CD14-positive monocyte (primary cell): ENCODE results near the gene ABCA10. TPM values are rescaled to one million over a fixed set of nuclear protein-coding genes. Genes with fewer than 3 reads are reported as not detected.
"Not testable (repeated sequence)": the region's sequence is repeated elsewhere in the genome, so short reads cannot be mapped to it uniquely, and the experiment has no call there.

ENCODE experiments used
- DNase-seq, 3 donors: peaks; one replicate each; pipeline ENCODE4 v3.0.0-alpha.2; 2011 to 2022
- H2AFZ ChIP-seq: 2 replicates; pipeline ENCODE4 v1.6.0; 2012; ENCODE audit warnings: mild to moderate bottlenecking, low read depth, low read length, inconsistent platforms; ENCODE audit not compliant: insufficient read depth, poor library complexity, severe bottlenecking
- H3K27ac ChIP-seq, 2 donors: 1 replicate in 1 of 2; 2 replicates in 1 of 2; pipeline ENCODE4 v1.5.1; 2012 to 2013; ENCODE audit warnings: low read length in 2 of 2, control low read depth in 1 of 2, inconsistent platforms in 1 of 2, low read depth in 1 of 2, mild to moderate bottlenecking in 1 of 2
- H3K27me3 ChIP-seq, 2 donors: one replicate each; pipeline versions ENCODE4 v1.6.0 to v1.6.1; 2011 to 2013; ENCODE audit warnings: low read length in 2 of 2; ENCODE audit not compliant: control insufficient read depth in 2 of 2, insufficient read depth in 2 of 2
- H3K36me3 ChIP-seq, 2 donors: replicated peaks in 1 of 2; 1 replicate in 1 of 2; 2 replicates in 1 of 2; pipeline versions ENCODE4 v1.5.1 to v1.6.1; 2012 to 2013; ENCODE audit warnings: low read length in 2 of 2, control low read depth in 1 of 2, inconsistent platforms in 1 of 2, mild to moderate bottlenecking in 1 of 2; ENCODE audit not compliant: insufficient read depth in 2 of 2, control insufficient read depth in 1 of 2
- H3K4me1 ChIP-seq, 2 donors: 1 replicate in 1 of 2; 2 replicates in 1 of 2; pipeline versions ENCODE4 v1.5.1 to v1.6.1; 2012 to 2013; ENCODE audit warnings: low read length in 2 of 2, control low read depth in 1 of 2, inconsistent platforms in 1 of 2, mild to moderate bottlenecking in 1 of 2, moderate library complexity in 1 of 2; ENCODE audit not compliant: insufficient read depth in 2 of 2, control insufficient read depth in 1 of 2
- H3K4me2 ChIP-seq: replicated peaks from 2 replicates; pipeline ENCODE3; 2012; ENCODE audit warnings: low read length, moderate library complexity, mild to moderate bottlenecking; ENCODE audit not compliant: poor library complexity, severe bottlenecking; ENCODE audit errors: extremely low read depth
- H3K4me3 ChIP-seq, 3 experiments: fragments of 200-600 bp in 1 of 3; sonication (generic) in 1 of 3; replicated peaks in 1 of 3; 1 replicate in 2 of 3; 2 replicates in 1 of 3; pipeline ENCODE4 v1.5.1; 2011 to 2013; ENCODE audit warnings: low read length in 3 of 3, mild to moderate bottlenecking in 3 of 3, control low read depth in 2 of 3, low read depth in 2 of 3, inconsistent platforms in 1 of 3, moderate library complexity in 1 of 3
- H3K79me2 ChIP-seq: 2 replicates; pipeline ENCODE4 v1.6.0; 2012; ENCODE audit warnings: mild to moderate bottlenecking, control low read depth, inconsistent platforms, low read length, moderate library complexity; ENCODE audit not compliant: insufficient read depth
- H3K9ac ChIP-seq: 2 replicates; pipeline ENCODE4 v1.6.0; 2017; ENCODE audit warnings: low read length, mild to moderate bottlenecking; ENCODE audit not compliant: insufficient read depth, poor library complexity, severe bottlenecking
- H3K9me3 ChIP-seq, 2 donors: replicated peaks in 1 of 2; 1 replicate in 1 of 2; 2 replicates in 1 of 2; pipeline versions ENCODE4 v1.5.1 to v1.6.1; 2012 to 2013; ENCODE audit warnings: low read length in 2 of 2, control low read depth in 1 of 2; ENCODE audit not compliant: control insufficient read depth in 1 of 2, insufficient read depth in 1 of 2
- H4K20me1 ChIP-seq: 2 replicates; pipeline ENCODE4 v1.6.0; 2012; ENCODE audit warnings: mild to moderate bottlenecking, low read length, control low read depth, moderate library complexity; ENCODE audit not compliant: insufficient read depth
- H3K27ac Mint-ChIP-seq, 7 donors: one replicate each; pipeline ENCODE4 v1.8.0; 2020; ENCODE audit warnings: mild to moderate bottlenecking in 7 of 7, mixed read lengths in 7 of 7, moderate library complexity in 6 of 7, inconsistent platforms in 2 of 7
- H3K27me3 Mint-ChIP-seq, 3 donors: one replicate each; pipeline ENCODE4 v1.8.0; 2021 to 2022; ENCODE audit warnings: low read depth in 3 of 3, mild to moderate bottlenecking in 3 of 3, mixed read lengths in 3 of 3, moderate library complexity in 3 of 3, inconsistent platforms in 1 of 3
- H3K36me3 Mint-ChIP-seq, 2 donors: one replicate each; pipeline ENCODE4 v1.8.0; 2020; ENCODE audit warnings: mixed read lengths in 2 of 2, inconsistent platforms in 1 of 2, mild to moderate bottlenecking in 1 of 2
- H3K4me1 Mint-ChIP-seq: one replicate; pipeline ENCODE4 v1.8.0; 2020; ENCODE audit warnings: mild to moderate bottlenecking, mixed read lengths
- H3K4me3 Mint-ChIP-seq, 2 donors: one replicate each; pipeline ENCODE4 v1.8.0; 2020; ENCODE audit warnings: mild to moderate bottlenecking in 2 of 2, mixed read lengths in 2 of 2, moderate library complexity in 1 of 2
- H3K9me3 Mint-ChIP-seq, 7 donors: one replicate each; pipeline ENCODE4 v1.8.0; 2020 to 2022; ENCODE audit warnings: mixed read lengths in 7 of 7, mild to moderate bottlenecking in 6 of 7, moderate library complexity in 6 of 7, inconsistent platforms in 2 of 7
- WGBS: methylation state at CpG from one replicate; pipeline ENCODE4 v1.1.5; 2013; ENCODE audit warnings: missing lambda C conversion rate; ENCODE audit not compliant: insufficient coverage; 5-methylcytosine and 5-hydroxymethylcytosine counted together
- intact Hi-C, 2 donors: fragments of 100-400 bp; cut with micrococcal nuclease; formaldehyde crosslinking; loops; one replicate each; pipeline versions ENCODE4 v1.15.0 to v1.15.1; 2023
- polyA minus RNA-seq: library from RNA; depleted of rRNA, polyadenylated mRNA; stranded (reverse); fragments of >200 nt; gene quantifications from 2 replicates; pipeline ENCODE4 v1.2.3, GENCODE V29; 2012
- polyA plus RNA-seq, 3 donors: library from polyadenylated mRNA; depleted of rRNA in 1 of 3; unstranded in 2 of 3; stranded (reverse) in 1 of 3; fragments of 300-500 nt in 2 of 3; fragments of >200 nt in 1 of 3; fragmentation: Illumina TruSeq in 2 of 3; gene quantifications; 1 replicate in 2 of 3; 2 replicates in 1 of 3; pipeline ENCODE4 v1.2.3, GENCODE V29; 2012 to 2021
- total RNA-seq, 12 experiments: library from RNA in 1 of 12; stranded (reverse) in 1 of 12; fragments of 120-200 nt in 1 of 12; gene quantifications; one replicate each; pipeline ENCODE4 v1.2.4 and lab custom pipeline; 2013 to 2026; ENCODE audit warnings: mixed read lengths in 6 of 12, inconsistent platforms in 1 of 12
- TF ChIP-seq, protein P1 (sequence below): fragments of 200-600 bp; IDR thresholded peaks from one replicate; pipeline ENCODE4 v1.8.0; 2022; ENCODE audit warnings: antibody characterized with exemption, mild to moderate bottlenecking

The ABCA10 gene, protein sequence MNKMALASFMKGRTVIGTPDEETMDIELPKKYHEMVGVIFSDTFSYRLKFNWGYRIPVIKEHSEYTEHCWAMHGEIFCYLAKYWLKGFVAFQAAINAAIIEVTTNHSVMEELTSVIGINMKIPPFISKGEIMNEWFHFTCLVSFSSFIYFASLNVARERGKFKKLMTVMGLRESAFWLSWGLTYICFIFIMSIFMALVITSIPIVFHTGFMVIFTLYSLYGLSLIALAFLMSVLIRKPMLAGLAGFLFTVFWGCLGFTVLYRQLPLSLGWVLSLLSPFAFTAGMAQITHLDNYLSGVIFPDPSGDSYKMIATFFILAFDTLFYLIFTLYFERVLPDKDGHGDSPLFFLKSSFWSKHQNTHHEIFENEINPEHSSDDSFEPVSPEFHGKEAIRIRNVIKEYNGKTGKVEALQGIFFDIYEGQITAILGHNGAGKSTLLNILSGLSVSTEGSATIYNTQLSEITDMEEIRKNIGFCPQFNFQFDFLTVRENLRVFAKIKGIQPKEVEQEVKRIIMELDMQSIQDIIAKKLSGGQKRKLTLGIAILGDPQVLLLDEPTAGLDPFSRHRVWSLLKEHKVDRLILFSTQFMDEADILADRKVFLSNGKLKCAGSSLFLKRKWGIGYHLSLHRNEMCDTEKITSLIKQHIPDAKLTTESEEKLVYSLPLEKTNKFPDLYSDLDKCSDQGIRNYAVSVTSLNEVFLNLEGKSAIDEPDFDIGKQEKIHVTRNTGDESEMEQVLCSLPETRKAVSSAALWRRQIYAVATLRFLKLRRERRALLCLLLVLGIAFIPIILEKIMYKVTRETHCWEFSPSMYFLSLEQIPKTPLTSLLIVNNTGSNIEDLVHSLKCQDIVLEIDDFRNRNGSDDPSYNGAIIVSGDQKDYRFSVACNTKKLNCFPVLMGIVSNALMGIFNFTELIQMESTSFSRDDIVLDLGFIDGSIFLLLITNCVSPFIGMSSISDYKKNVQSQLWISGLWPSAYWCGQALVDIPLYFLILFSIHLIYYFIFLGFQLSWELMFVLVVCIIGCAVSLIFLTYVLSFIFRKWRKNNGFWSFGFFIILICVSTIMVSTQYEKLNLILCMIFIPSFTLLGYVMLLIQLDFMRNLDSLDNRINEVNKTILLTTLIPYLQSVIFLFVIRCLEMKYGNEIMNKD (N-terminal part only)
- 0.42 TPM for total RNA-seq (2013)
- polyA plus RNA-seq (under 1 TPM in 2 of 3 donors, not detected in 1; 0.08 to 0.13 TPM), polyA minus RNA-seq (0.08 TPM in 1 of 2 replicates, not detected in the other), total RNA-seq (lab: John Stamatoyannopoulos, UW) (0.91 to 8.9 (median 3.1) reads per million in 11 experiments)

GRCh38 chr17:69228576-69228975 is at the start of gene ABCA10:
Gene ABCA10 (minus strand): TSS chr17:69228824. CDS start chr17:69225358, 3,466 bp downstream.
- Mint-ChIP-seq H3K4me1 (peaks cover 13% of the 10 kb centered on the region), H3K27me3 (no peaks in the 10 kb centered on the region), H3K27ac (peak within 1 kb of the TSS in 6 of 7 donors; percentile 1 to 88 (median 62)), H3K9me3 (peaks cover 6 to 27% (median 18%) of the 10 kb centered on the region in 7 donors), H3K36me3 (peaks cover 0 to 8% of the 10 kb centered on the region in 2 donors), H3K4me3 (peak within 1 kb of the TSS in 1 of 2 donors; percentile 43)
- no peaks in the 10 kb centered on the region for H3K36me3 ChIP-seq
- no peak within 1 kb of the TSS for H3K9ac ChIP-seq
- no peaks in the 10 kb centered on the region for H3K27me3 ChIP-seq
- peak within 1 kb of the TSS in 1 of 2 donors; percentile 46 for H3K27ac ChIP-seq
- no peak for DNase-seq
- H3K9me3 ChIP-seq: peaks cover 2 to 12% of the 10 kb centered on the region in 2 donors
- intact Hi-C loops: no loop called here
- TF ChIP-seq, protein P1, sequence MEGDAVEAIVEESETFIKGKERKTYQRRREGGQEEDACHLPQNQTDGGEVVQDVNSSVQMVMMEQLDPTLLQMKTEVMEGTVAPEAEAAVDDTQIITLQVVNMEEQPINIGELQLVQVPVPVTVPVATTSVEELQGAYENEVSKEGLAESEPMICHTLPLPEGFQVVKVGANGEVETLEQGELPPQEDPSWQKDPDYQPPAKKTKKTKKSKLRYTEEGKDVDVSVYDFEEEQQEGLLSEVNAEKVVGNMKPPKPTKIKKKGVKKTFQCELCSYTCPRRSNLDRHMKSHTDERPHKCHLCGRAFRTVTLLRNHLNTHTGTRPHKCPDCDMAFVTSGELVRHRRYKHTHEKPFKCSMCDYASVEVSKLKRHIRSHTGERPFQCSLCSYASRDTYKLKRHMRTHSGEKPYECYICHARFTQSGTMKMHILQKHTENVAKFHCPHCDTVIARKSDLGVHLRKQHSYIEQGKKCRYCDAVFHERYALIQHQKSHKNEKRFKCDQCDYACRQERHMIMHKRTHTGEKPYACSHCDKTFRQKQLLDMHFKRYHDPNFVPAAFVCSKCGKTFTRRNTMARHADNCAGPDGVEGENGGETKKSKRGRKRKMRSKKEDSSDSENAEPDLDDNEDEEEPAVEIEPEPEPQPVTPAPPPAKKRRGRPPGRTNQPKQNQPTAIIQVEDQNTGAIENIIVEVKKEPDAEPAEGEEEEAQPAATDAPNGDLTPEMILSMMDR: no peak
- WGBS: no CpG with 5 or more reads among the region's 1 CpG
- H3K79me2 ChIP-seq: no peaks in the 10 kb centered on the region
- no peaks in the 10 kb centered on the region for H4K20me1 ChIP-seq
- peak within 1 kb of the TSS; percentile 35 for H2AFZ ChIP-seq
- H3K4me1 ChIP-seq: peaks cover 5 to 15% of the 10 kb centered on the region in 2 donors
- H3K4me3 ChIP-seq: peak within 1 kb of the TSS in 1 of 3 experiments; percentile 50
- peak within 1 kb of the TSS; percentile 45 for H3K4me2 ChIP-seq

- intact Hi-C loops, DNase-seq, H3K27me3 ChIP-seq, H4K20me1 ChIP-seq, H3K4me1 ChIP-seq, H3K4me1 Mint-ChIP-seq, H3K27me3 Mint-ChIP-seq, H3K27ac Mint-ChIP-seq, H3K4me3 ChIP-seq, H3K4me2 ChIP-seq, H3K4me3 Mint-ChIP-seq, H3K79me2 ChIP-seq, H3K27ac ChIP-seq, H3K9ac ChIP-seq, H2AFZ ChIP-seq, H3K36me3 Mint-ChIP-seq, H3K9me3 ChIP-seq, H3K9me3 Mint-ChIP-seq, H3K36me3 ChIP-seq: not testable (repeated sequence)
- WGBS: 100% methylated on average over 1 of the region's 4 CpGs
Observed at GRCh38 chr17:69276279-69276678, 47.7 kb upstream of the ABCA10 start.
